Measurements from ENCODE around the gene MAP3K5. TPM values are rescaled to one million over a fixed set of nuclear protein-coding genes. Genes with fewer than 3 reads are reported as not detected.

MAP3K5 gene
- total RNA-seq, 1 donor from 2014 or later: 0.02 TPM

DNA sequence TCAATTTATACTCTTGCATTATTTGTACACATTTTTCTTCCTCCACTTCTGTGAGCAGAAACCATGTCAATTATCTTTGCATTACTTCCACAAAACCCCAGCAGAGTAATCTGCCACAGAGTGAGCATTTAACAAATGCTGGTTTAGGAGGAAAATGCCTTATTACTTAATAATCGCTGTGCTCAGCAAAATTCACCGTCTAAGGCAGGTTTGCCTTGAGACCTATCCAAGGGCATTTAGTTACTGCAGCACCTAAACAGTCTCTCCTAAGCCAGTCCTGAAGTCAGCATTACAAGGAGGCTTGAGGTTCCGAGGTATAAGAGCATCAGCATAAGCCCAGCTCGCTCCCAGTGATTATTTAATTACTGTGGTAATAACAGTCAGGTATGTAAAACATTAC lies 270.4 kb downstream of the MAP3K5 start:
- Histone ChIP-seq H3K4me2 (no peak overlapping the region), H4K20me1 (ENCODE audit: low read depth) (no peaks in the 10 kb centered on the region), H3K79me2 (ENCODE audit: low read depth) (peaks cover 4% of the 10 kb centered on the region), H3F3A (ENCODE audit: low read depth) (peaks cover 17% of the 10 kb centered on the region), H3K4me1 (peaks cover 28% of the 10 kb centered on the region), H3K27ac (no peak overlapping the region), H3K9me3 (ENCODE audit: low read depth) (no peaks in the 10 kb centered on the region), H3K4me3 (no peak overlapping the region), H2AFZ (replicated peaks) (no peak overlapping the region), H3K9ac (no peak overlapping the region), H3K36me3 (no peaks in the 10 kb centered on the region), H3K27me3 (no peaks in the 10 kb centered on the region)
- Mint-ChIP-seq H3K4me3 (no peak overlapping the region), H3K9me3 (no peaks in the 10 kb centered on the region), H3K36me3 (no peaks in the 10 kb centered on the region), H3K27me3 (ENCODE audit: insufficient read depth, low read depth) (no peaks in the 10 kb centered on the region), H3K27ac (no peak overlapping the region), H3K4me1 (peaks cover 27% of the 10 kb centered on the region)
- no peak for DNase-seq (ENCODE audit: low spot score)
- no peak for TF ChIP-seq EZH2 (IDR thresholded peaks at IDR 0.05)
- no peak for TF ChIP-seq EZH2phosphoT487 (IDR thresholded peaks at IDR 0.05)
- TF ChIP-seq, protein P1, sequence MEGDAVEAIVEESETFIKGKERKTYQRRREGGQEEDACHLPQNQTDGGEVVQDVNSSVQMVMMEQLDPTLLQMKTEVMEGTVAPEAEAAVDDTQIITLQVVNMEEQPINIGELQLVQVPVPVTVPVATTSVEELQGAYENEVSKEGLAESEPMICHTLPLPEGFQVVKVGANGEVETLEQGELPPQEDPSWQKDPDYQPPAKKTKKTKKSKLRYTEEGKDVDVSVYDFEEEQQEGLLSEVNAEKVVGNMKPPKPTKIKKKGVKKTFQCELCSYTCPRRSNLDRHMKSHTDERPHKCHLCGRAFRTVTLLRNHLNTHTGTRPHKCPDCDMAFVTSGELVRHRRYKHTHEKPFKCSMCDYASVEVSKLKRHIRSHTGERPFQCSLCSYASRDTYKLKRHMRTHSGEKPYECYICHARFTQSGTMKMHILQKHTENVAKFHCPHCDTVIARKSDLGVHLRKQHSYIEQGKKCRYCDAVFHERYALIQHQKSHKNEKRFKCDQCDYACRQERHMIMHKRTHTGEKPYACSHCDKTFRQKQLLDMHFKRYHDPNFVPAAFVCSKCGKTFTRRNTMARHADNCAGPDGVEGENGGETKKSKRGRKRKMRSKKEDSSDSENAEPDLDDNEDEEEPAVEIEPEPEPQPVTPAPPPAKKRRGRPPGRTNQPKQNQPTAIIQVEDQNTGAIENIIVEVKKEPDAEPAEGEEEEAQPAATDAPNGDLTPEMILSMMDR (IDR thresholded peaks at IDR 0.05): no peak

DNA sequence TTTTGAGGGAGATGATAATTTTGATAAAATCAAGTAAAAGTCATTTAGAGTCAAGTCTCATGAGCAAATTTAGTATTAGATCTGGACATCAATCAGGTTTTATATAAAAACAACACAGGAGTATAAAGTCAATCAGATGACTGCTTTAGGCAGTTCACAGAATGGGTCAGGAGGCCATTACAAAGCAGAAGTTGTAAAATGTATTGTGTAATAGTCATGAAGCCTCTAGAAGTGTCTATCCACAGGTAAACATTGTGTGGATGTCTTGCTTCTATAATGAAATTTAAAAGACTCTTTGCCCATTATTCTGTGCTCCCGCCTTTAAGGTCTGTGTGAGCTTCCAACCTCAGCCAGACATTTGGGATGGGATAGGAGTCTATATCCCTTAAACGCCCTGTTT lies 270.9 kb downstream of the MAP3K5 start:
- Mint-ChIP-seq H3K9me3 (no peaks in the 10 kb centered on the region), H3K27me3 (ENCODE audit: insufficient read depth, low read depth) (no peaks in the 10 kb centered on the region), H3K27ac (no peak overlapping the region), H3K36me3 (no peaks in the 10 kb centered on the region), H3K4me1 (peaks cover 22% of the 10 kb centered on the region), H3K4me3 (no peak overlapping the region)
- H3F3A ChIP-seq (ENCODE audit: low read depth): peaks cover 12% of the 10 kb centered on the region
- H3K4me3 ChIP-seq: no peak overlapping the region
- no peaks in the 10 kb centered on the region for H3K36me3 ChIP-seq
- H4K20me1 ChIP-seq (ENCODE audit: low read depth): no peaks in the 10 kb centered on the region
- DNase-seq (ENCODE audit: low spot score): no peak
- H3K4me1 ChIP-seq: peaks cover 23% of the 10 kb centered on the region
- H3K4me2 ChIP-seq: no peak overlapping the region
- TF ChIP-seq EZH2 (IDR thresholded peaks at IDR 0.05) (no peak), EZH2phosphoT487 (IDR thresholded peaks at IDR 0.05) (no peak)
- TF ChIP-seq, protein P1 (IDR thresholded peaks at IDR 0.05): no peak
- H3K9ac ChIP-seq: no peak overlapping the region
- H2AFZ ChIP-seq (replicated peaks): no peak overlapping the region
- H3K27me3 ChIP-seq: no peaks in the 10 kb centered on the region
- H3K9me3 ChIP-seq (ENCODE audit: low read depth): no peaks in the 10 kb centered on the region
- H3K27ac ChIP-seq: no peak overlapping the region
- H3K79me2 ChIP-seq (ENCODE audit: low read depth): peaks cover 4% of the 10 kb centered on the region

DNA sequence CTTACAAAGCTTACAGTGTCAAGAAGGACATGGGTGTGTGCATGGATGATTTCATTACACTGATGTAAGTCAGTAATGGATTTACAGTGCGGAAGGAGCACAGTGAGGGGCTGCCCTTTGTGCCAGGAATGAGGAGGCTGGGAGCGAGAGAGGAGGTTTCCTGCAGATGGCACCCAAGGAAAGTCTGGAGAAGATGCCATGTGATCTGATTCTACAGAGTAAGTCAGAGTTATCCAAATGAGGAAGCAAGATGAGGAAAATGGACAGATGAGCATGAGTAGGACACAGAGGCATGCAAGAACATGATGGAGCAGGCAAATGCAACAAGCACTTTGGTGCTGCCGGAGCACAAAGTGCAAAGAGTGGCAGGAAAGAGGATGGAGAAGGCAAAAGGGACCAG lies 271.8 kb downstream of the MAP3K5 start:
- Mint-ChIP-seq H3K4me1 (peaks cover 14% of the 10 kb centered on the region), H3K9me3 (no peaks in the 10 kb centered on the region), H3K27me3 (ENCODE audit: insufficient read depth, low read depth) (no peaks in the 10 kb centered on the region), H3K4me3 (no peak overlapping the region), H3K27ac (no peak overlapping the region), H3K36me3 (no peaks in the 10 kb centered on the region)
- peaks cover 4% of the 10 kb centered on the region for H3K79me2 ChIP-seq (ENCODE audit: low read depth)
- H2AFZ ChIP-seq (replicated peaks): no peak overlapping the region
- no peak overlapping the region for H3K27ac ChIP-seq
- no peak for TF ChIP-seq EZH2phosphoT487 (IDR thresholded peaks at IDR 0.05)
- TF ChIP-seq EZH2 (IDR thresholded peaks at IDR 0.05): no peak
- TF ChIP-seq, protein P1 (IDR thresholded peaks at IDR 0.05): no peak
- H3K4me1 ChIP-seq: peaks cover 14% of the 10 kb centered on the region
- no peaks in the 10 kb centered on the region for H3K36me3 ChIP-seq
- H3K9ac ChIP-seq: no peak overlapping the region
- H3F3A ChIP-seq (ENCODE audit: low read depth): peaks cover 8% of the 10 kb centered on the region
- DNase-seq (ENCODE audit: low spot score): no peak
- no peak overlapping the region for H3K4me2 ChIP-seq
- H4K20me1 ChIP-seq (ENCODE audit: low read depth): no peaks in the 10 kb centered on the region
- H3K4me3 ChIP-seq: no peak overlapping the region
- H3K9me3 ChIP-seq (ENCODE audit: low read depth): no peaks in the 10 kb centered on the region
- H3K27me3 ChIP-seq: no peaks in the 10 kb centered on the region
